ENCODE results near the gene DYRK4. TPM values are rescaled to one million over a fixed set of nuclear protein-coding genes. Genes with fewer than 3 reads are reported as not detected.
"Not testable (repeated sequence)": the region's sequence is repeated elsewhere in the genome, so short reads cannot be mapped to it uniquely, and the experiment has no call there.

The DYRK4 gene, protein sequence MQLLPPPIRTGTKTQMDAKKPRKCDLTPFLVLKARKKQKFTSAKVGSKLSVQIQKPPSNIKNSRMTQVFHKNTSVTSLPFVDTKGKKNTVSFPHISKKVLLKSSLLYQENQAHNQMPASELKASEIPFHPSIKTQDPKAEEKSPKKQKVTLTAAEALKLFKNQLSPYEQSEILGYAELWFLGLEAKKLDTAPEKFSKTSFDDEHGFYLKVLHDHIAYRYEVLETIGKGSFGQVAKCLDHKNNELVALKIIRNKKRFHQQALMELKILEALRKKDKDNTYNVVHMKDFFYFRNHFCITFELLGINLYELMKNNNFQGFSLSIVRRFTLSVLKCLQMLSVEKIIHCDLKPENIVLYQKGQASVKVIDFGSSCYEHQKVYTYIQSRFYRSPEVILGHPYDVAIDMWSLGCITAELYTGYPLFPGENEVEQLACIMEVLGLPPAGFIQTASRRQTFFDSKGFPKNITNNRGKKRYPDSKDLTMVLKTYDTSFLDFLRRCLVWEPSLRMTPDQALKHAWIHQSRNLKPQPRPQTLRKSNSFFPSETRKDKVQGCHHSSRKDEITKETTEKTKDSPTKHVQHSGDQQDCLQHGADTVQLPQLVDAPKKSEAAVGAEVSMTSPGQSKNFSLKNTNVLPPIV
- total RNA-seq (2014; rRNA removed; shearing (Covaris generic)) = 104 and 124 TPM in 2 replicates

GRCh38 chr12:4562034-4562657 lies at the start of gene DYRK4:
Gene DYRK4, plus strand, starts transcription at chr12:4562208. Its CDS starts 38 bp downstream, at chr12:4562246.
- DNase-seq (ENCODE audit: low spot score) = no peak

- peak; percentile 68 for DNase-seq (ENCODE audit: low spot score)
These were observed 43.8 kb upstream of the DYRK4 start for GRCh38 chr12:4518106-4518728.

- not testable (repeated sequence) for DNase-seq (ENCODE audit: low spot score)
These were observed 38.6 kb upstream of the DYRK4 start for GRCh38 chr12:4523443-4523842.

DNA sequence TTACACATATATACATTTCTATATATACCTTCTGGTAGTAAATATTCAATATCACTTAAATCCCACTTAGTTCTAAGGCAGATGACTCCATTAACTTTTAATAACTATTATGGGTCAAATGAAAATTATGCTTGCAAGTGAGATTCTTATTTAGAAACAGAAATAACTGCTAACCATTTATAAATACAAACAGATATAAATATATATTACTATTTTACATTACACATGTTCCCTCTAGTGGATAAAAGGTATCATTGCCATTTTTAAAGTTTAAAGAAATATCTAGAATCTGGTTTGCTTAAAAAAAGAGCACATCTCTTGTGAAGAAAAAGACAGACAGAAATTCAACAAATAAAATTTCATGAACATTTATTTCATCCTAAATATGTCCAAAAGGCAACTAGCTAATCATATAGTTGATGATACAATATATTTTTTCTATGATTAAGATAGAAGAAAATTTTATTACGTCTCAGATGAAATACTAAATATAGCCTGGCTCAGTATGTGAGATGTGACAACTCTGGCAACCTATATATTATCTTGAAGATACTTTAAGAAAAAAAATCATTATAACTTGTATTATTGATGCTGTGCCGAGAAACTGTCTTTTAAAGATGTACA lies 35.0 kb upstream of the DYRK4 start:
- no peak for DNase-seq (ENCODE audit: low spot score)

DNA sequence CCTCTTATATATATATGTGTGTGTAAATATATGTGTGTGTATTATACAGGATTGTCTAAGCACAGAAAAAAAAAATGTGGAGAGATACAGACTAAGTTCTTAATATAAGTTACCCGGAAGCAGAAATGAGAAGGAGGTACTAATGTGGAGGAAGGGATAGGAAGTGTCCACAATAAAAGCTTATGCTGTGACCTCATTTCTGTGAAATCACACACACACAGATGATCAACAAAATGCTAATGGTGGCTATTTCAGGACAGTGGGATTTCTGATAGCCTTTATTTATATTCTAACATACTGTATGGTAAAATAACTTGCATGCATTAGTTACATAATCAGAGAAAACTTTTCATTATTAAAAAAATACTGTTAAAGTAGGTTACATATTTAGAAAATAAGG lies 31.8 kb upstream of the DYRK4 start:
- no peak for DNase-seq (ENCODE audit: low spot score)

DNA sequence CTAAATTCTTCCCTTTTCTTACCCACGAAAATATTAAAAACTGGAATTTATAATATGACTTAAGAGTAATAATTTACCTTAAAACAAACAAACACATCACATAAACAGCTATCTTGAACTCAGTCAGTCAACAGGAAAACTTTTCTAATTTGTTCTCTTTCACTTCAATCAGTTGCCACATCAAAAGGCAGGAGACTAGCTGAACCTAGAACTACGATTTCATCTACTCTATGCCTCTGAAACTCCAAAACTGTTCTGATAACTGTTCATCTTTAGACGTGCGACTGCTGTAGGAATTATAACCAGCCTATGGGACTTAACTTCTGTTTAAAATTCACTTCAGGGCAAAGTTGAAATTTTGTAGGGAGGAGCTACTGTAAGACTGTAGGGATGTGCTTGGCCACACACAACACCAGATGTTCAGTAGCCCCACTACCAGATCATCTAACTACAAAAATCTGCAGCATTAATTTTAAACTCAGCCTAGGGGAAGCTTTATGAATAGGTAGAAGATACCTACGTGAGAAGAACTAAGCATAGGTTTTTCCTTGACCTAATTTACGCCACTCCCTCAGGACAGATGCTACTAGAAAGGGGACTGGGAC lies 30.9 kb upstream of the DYRK4 start:
- no peak for DNase-seq (ENCODE audit: low spot score)

- DNase-seq (ENCODE audit: low spot score) = no peak
These were observed 26.9 kb upstream of the DYRK4 start for GRCh38 chr12:4535092-4535491.

DNA sequence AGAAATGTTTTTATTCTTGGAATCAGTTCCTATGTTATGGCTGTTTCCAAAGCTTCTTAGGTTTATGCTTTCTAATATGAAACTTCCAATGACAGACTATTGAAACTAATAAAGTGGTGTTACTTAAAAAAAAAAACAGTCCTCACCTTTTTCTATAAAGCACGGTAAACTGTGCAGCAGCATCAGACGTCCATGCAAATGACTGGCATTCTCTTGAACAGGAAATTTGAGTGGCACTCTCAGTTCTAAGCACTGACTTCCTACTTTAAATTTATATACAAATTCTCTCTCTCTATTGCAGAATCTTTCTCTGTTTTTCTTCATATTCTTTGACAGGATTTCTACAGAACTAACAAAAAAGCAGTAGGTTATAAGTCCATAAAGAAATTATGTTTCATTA lies 26.1 kb upstream of the DYRK4 start:
- no peak for DNase-seq (ENCODE audit: low spot score)

DNA sequence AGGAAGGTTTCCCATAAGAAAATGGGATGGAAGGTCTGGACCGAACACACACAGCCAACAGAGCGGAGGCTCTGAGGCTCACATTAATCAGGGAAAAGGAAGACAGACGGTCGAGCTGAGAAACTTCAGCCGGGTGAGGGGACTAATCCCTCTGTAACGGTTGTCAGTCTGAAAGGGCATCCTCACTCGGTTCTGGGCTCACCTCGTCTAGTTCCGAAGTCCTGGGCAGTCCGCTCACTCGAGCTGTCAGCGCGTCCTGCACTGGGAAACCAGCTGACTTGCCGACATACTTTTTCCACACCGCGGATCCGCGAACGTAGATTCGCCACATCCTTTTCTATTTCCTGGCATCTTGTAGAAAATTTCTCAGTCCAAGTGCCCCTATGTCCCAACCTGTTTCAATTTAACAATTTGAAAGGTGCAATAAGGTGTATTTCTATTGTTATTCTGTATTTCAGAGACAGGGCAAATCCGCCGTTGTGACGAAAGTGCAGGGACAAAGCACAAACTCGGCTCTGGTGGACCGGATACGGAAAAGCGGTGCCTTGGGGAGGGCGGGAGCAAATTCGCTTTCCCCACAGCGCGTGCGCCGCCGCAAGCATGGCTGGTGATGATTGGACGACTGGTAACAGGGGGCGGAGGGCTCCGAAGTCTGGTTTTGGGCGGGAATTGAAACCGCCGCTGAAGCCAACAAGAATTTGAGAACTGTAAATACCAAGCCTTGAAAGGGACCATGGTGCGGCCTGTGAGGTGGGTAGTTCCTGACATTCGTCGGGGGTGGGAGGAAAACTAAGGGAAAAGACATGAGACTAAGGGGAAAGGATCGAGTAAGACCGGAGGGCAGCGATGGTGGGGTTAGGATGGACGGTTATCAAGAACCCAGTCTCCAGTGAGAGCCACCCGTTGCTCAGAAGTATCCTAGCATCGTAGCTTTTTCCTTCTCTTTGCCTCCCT lies 23.5 kb upstream of the DYRK4 start, which contains the start of gene RAD51AP1:
Gene RAD51AP1 (plus strand): TSS at position 684 of the 954 bp plus-strand sequence. CDS start 50 bp downstream, at position 734.
- peak; percentile 98 for DNase-seq (ENCODE audit: low spot score)

- DNase-seq (ENCODE audit: low spot score) = no peak
These were observed 22.7 kb upstream of the DYRK4 start for GRCh38 chr12:4539167-4539870.

DNA sequence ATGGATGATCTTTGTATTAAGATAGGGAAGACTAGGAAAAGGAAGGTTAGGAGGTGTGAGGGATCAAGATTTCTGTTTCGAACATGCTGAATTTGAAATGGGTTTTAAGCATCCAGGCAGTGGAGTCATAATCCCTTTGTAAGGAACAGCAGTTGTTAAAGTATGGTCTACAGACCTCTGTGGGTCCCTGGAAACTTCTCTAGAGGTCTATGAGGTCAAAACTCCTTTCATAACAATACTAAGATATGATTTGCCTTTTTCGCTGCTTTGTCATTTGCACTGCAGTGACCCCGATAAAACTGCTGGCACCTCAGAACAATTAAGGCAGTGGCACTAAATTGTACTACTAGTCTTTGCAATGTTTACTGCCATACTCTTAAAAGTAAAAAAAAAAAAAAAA lies 21.8 kb upstream of the DYRK4 start:
- DNase-seq (ENCODE audit: low spot score) = no peak

- no peak for DNase-seq (ENCODE audit: low spot score)
These were observed 21.4 kb upstream of the DYRK4 start for GRCh38 chr12:4540638-4541037.

DNA sequence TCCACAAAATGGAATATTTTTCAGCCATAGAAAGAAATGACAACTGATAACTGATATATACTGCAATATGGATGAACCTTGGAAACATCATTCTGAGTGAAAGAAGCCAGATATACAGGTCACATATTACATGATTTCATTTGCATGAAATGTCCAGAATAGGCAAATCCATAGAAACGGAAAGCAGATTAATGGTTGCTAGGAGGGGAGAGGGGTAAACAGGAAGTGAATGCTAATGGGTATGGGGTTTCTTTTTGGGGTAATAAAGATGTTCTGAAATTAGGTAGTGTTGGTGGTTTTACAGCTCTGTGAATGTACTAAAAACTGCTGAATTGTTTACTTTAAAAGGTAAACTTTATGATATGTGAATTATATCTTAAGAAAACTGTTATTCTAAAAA lies 16.8 kb upstream of the DYRK4 start:
- DNase-seq (ENCODE audit: low spot score) = no peak

- no peak for DNase-seq (ENCODE audit: low spot score)
These were observed 9.8 kb upstream of the DYRK4 start for GRCh38 chr12:4552191-4552590.

DNA sequence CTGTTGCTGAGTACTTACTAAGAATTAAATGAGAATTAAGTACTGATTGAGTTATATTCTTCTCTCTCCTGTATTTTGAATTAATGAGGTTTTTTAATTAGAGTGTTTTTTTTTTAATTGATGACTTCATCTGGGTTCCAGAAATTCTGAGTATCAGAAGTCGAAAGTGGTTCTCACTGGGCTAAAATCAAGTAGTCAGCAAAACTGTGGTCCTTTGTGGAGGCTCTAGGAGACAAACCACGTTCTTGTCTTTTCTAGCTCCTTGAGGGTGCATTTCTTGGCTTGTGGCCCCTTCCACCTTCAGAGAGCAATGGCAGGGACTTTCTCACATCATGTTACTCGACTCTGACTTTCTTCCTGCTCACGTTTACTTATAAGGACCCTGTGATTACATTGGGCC lies 8.1 kb upstream of the DYRK4 start:
- no peak for DNase-seq (ENCODE audit: low spot score)

- no peak for DNase-seq (ENCODE audit: low spot score)
These were observed 6.2 kb upstream of the DYRK4 start for GRCh38 chr12:4555804-4556203.

DNA sequence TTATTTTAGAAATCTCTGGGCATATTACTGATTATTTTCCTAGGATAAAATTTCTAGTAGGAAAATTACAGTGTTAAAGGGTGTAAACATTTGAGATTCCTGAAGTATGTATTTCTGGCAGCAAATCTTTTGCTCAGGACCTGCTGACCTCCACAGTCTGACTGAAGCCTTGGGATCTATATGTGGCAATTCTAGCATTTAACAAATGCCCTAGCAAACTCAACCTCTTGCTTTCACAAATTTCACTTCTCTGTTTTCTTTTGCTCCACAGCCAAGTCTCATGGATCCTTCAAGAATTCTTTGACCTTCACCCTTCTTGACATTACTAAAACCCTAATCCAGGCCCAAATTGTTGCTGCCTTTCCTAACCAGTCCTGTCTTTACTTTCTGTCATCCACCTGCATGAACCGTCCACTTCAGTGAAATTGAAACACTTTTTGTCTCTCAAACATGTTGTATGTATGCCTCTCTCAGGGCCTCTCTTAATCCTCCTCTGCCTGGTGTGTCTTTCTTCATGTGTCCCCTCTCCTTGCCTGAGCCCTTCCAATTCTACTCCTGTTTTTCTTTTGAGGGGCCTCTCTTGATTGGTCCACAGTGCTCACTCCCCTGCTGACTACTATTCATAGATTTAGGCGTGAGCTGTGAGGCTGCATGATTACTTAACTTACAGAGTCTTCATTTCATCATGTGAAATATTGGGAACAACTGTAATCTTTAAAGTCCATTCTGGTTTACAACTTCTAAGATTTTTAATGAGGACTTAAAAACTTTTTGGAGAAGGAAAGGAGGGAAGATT lies 5.1 kb upstream of the DYRK4 start:
- no peak for DNase-seq (ENCODE audit: low spot score)

- no peak for DNase-seq (ENCODE audit: low spot score)
These were observed 4.4 kb upstream of the DYRK4 start for GRCh38 chr12:4557586-4557985.

DNA sequence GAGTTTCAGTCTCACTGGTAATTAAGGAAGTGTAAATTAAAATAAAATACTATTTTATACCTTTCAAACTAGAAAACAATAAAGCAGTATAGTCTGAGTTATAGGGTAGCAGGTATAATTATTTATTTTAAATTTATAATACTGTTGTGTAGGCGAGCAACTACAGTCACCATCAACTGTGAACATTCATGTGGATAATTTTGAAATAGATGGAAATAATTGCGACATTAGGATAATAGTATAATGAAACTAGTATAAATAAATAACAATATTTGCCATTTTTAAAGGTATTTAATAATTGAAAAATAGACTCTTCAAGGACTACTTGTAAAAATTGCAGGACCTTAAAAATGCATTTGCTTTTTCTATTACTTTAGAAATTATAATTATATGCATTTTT lies 3.8 kb upstream of the DYRK4 start:
- no peak for DNase-seq (ENCODE audit: low spot score)
